ENCODE results near the gene AK3. TPM values are rescaled to one million over a fixed set of nuclear protein-coding genes. Genes with fewer than 3 reads are reported as not detected.

The AK3 gene
- total RNA-seq, 2 experiments from 2014 or later: 43.3 to 108 TPM

DNA sequence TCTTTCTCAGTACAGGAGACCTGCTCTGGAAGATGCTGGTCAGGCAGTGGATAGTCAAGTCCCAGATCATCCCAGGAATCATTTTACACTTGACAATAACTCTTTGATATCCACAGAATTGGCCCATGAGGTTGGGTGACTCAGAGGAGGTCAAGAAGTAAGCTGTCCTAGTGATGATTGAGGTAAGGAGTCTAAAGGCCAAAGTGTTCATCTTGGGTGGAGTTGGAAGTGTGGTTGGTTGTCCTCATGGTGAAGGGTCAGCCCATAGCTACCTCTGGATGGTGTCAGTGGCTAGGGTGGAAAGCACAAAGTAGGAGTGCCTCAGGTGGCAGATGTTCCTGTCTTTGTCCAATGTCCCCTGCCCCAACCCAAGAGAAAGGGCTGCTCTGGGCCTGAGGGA lies 27.7 kb upstream of the AK3 start:
- Histone ChIP-seq H2AFZ (ENCODE audit: low read length) (no peak overlapping the region), H3K27ac (ENCODE audit: low read depth, low read length, poor library complexity, severe bottlenecking) (no peak overlapping the region), H3K79me2 (ENCODE audit: insufficient read depth, low read depth, low read length) (no peaks in the 10 kb centered on the region), H3K4me1 (ENCODE audit: insufficient read depth, low read length, poor library complexity, severe bottlenecking) (no peaks in the 10 kb centered on the region), H3K4me2 (ENCODE audit: low read length) (no peak overlapping the region), H3K9me2 (ENCODE audit: insufficient read depth, low read length) (no peaks in the 10 kb centered on the region), H3K36me3 (ENCODE audit: insufficient read depth, low read length) (no peaks in the 10 kb centered on the region), H3K9me3 (ENCODE audit: low read length) (no peaks in the 10 kb centered on the region), H3K4me3 (ENCODE audit: low read depth, low read length, poor library complexity, severe bottlenecking) (no peak overlapping the region), H4K20me1 (ENCODE audit: insufficient read depth, low read length) (no peaks in the 10 kb centered on the region)
- DNase-seq (ENCODE audit: low spot score): no peak
- POLR2A ChIA-PET: no interaction called here
- intact Hi-C loops (cut with micrococcal nuclease; ENCODE audit: unreplicated experiment): loop anchor here (10.0 kb wide), 1 partner anchor 496 kb away; no protein-coding TSS in a partner anchor
- TF ChIP-seq EZH2phosphoT487 (IDR thresholded peaks at IDR 0.05; ENCODE audit: borderline replicate concordance, low read depth, low read length): no peak
- TF ChIP-seq, protein P1, sequence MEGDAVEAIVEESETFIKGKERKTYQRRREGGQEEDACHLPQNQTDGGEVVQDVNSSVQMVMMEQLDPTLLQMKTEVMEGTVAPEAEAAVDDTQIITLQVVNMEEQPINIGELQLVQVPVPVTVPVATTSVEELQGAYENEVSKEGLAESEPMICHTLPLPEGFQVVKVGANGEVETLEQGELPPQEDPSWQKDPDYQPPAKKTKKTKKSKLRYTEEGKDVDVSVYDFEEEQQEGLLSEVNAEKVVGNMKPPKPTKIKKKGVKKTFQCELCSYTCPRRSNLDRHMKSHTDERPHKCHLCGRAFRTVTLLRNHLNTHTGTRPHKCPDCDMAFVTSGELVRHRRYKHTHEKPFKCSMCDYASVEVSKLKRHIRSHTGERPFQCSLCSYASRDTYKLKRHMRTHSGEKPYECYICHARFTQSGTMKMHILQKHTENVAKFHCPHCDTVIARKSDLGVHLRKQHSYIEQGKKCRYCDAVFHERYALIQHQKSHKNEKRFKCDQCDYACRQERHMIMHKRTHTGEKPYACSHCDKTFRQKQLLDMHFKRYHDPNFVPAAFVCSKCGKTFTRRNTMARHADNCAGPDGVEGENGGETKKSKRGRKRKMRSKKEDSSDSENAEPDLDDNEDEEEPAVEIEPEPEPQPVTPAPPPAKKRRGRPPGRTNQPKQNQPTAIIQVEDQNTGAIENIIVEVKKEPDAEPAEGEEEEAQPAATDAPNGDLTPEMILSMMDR (conservative IDR thresholded peaks at IDR 0.05; ENCODE audit: low read length): no peak
- CTCF ChIA-PET (ENCODE audit: unreplicated experiment): interaction anchor here (0.6 kb wide), 1 partner anchor 661 kb away, joined by 13 read pairs; no protein-coding TSS in a partner anchor
- no TSS peak for BruUV-seq (replicated peaks)

GRCh38 chr9:4764033-4764432 lies 23.0 kb upstream of the AK3 start:
- intact Hi-C loops (cut with micrococcal nuclease; ENCODE audit: unreplicated experiment): loop anchor here (5.0 to 10.0 kb wide), 2 partner anchors 501 to 663 kb away; no protein-coding TSS in a partner anchor
- Histone ChIP-seq H3K4me1 (ENCODE audit: insufficient read depth, low read length, poor library complexity, severe bottlenecking) (peaks cover 17% of the 10 kb centered on the region), H3K4me2 (ENCODE audit: low read length) (no peak overlapping the region), H2AFZ (ENCODE audit: low read length) (no peak overlapping the region), H3K9me2 (ENCODE audit: insufficient read depth, low read length) (no peaks in the 10 kb centered on the region), H4K20me1 (ENCODE audit: insufficient read depth, low read length) (no peaks in the 10 kb centered on the region), H3K27ac (ENCODE audit: low read depth, low read length, poor library complexity, severe bottlenecking) (no peak overlapping the region), H3K9me3 (ENCODE audit: low read length) (no peaks in the 10 kb centered on the region), H3K36me3 (ENCODE audit: insufficient read depth, low read length) (no peaks in the 10 kb centered on the region), H3K79me2 (ENCODE audit: insufficient read depth, low read depth, low read length) (no peaks in the 10 kb centered on the region), H3K4me3 (ENCODE audit: low read depth, low read length, poor library complexity, severe bottlenecking) (no peak overlapping the region)
- ChIA-PET CTCF (ENCODE audit: unreplicated experiment) (no interaction called here), POLR2A (interaction anchor here (0.9 to 1.3 kb wide), 2 partner anchors 99 to 222 kb away, joined by 4 to 6 read pairs; no protein-coding TSS in a partner anchor)
- DNase-seq (ENCODE audit: low spot score): no peak
- TF ChIP-seq, protein P1 (conservative IDR thresholded peaks at IDR 0.05; ENCODE audit: low read length): no peak
- no peak for TF ChIP-seq EZH2phosphoT487 (IDR thresholded peaks at IDR 0.05; ENCODE audit: borderline replicate concordance, low read depth, low read length)
- no TSS peak for BruUV-seq (replicated peaks)

- no peaks in the 10 kb centered on the region for H4K20me1 ChIP-seq (ENCODE audit: insufficient read depth, low read length)
- no peak overlapping the region for H3K27ac ChIP-seq (ENCODE audit: low read depth, low read length, poor library complexity, severe bottlenecking)
- peak overlapping the region; percentile 86 for H2AFZ ChIP-seq (ENCODE audit: low read length)
- ChIA-PET POLR2A (interaction anchor here (0.9 to 1.3 kb wide), 3 partner anchors 98 to 676 kb away, joined by 4 to 6 read pairs (median 5); no protein-coding TSS in a partner anchor), CTCF (ENCODE audit: unreplicated experiment) (interaction anchor here (1.1 kb wide), 1 partner anchor 220 kb away, joined by 3 read pairs; no protein-coding TSS in a partner anchor)
- no peaks in the 10 kb centered on the region for H3K79me2 ChIP-seq (ENCODE audit: insufficient read depth, low read depth, low read length)
- H3K9me3 ChIP-seq (ENCODE audit: low read length): no peaks in the 10 kb centered on the region
- TF ChIP-seq EZH2phosphoT487 (IDR thresholded peaks at IDR 0.05; ENCODE audit: borderline replicate concordance, low read depth, low read length): no peak
- TF ChIP-seq, protein P1 (conservative IDR thresholded peaks at IDR 0.05; ENCODE audit: low read length): no peak; the same call in 1 of the 2 replicates
- intact Hi-C loops (cut with micrococcal nuclease; ENCODE audit: unreplicated experiment): loop anchor here (1.0 to 10.0 kb wide), 6 partner anchors 30 to 837 kb away; partner anchors contain the start of genes JAK2 and RCL1
- no peaks in the 10 kb centered on the region for H3K9me2 ChIP-seq (ENCODE audit: insufficient read depth, low read length)
- peak overlapping the region; percentile 58 for H3K4me3 ChIP-seq (ENCODE audit: low read depth, low read length, poor library complexity, severe bottlenecking)
- no peak for DNase-seq (ENCODE audit: low spot score)
- peak overlapping the region; percentile 71 for H3K4me2 ChIP-seq (ENCODE audit: low read length)
- no peaks in the 10 kb centered on the region for H3K36me3 ChIP-seq (ENCODE audit: insufficient read depth, low read length)
- BruUV-seq (replicated peaks): no TSS peak
- H3K4me1 ChIP-seq (ENCODE audit: insufficient read depth, low read length, poor library complexity, severe bottlenecking): peaks cover 17% of the 10 kb centered on the region
Measured at GRCh38 chr9:4762886-4763541, 22.0 kb upstream of the AK3 start.
